HL-60 (cell line): Measurements from ENCODE around the gene SYT9.

Source experiments
- DNase-seq, 2 experiments: peaks; one replicate each; pipeline ENCODE4 v3.0.0-alpha.2; 2010 to 2020; ENCODE audit warnings: low read depth in 1 of 2, low spot score in 1 of 2
- H3K27ac ChIP-seq: fragments of 250-450 bp; sonication (Bioruptor Pico); replicated peaks from 2 replicates; pipeline ENCODE4 v1.5.1; 2020; ENCODE audit warnings: mild to moderate bottlenecking, moderate library complexity
- H3K27me3 ChIP-seq: fragments of 250-450 bp; sonication (Bioruptor Pico); 2 replicates; pipeline ENCODE4 v1.5.1; 2021; ENCODE audit warnings: mild to moderate bottlenecking, moderate library complexity; ENCODE audit not compliant: insufficient read depth, poor library complexity, severe bottlenecking
- H3K4me3 ChIP-seq: replicated peaks from 2 replicates; pipeline ENCODE4 v1.5.1; 2011; ENCODE audit warnings: mild to moderate bottlenecking, control low read depth, low read length; ENCODE audit not compliant: insufficient read depth
- CTCF ChIP-seq: IDR thresholded peaks from one replicate; pipeline ENCODE4 v1.5.1; 2011; ENCODE audit warnings: low read length, control low read depth, inconsistent platforms; ENCODE audit not compliant: insufficient read depth
- GABPA ChIP-seq: IDR thresholded peaks from 2 replicates; pipeline ENCODE4 v1.6.1; 2012; ENCODE audit warnings: low read depth
- POLR2AphosphoS5 ChIP-seq: IDR thresholded peaks from 2 replicates; pipeline ENCODE4 v1.6.1; 2012; ENCODE audit warnings: low read depth
- REST ChIP-seq: IDR thresholded peaks from 2 replicates; pipeline ENCODE4 v1.6.1; 2012; ENCODE audit warnings: low read depth; ENCODE audit not compliant: insufficient replicate concordance
- SPI1 ChIP-seq: IDR thresholded peaks from 2 replicates; pipeline ENCODE4 v1.6.1; 2012; ENCODE audit warnings: low read depth, mild to moderate bottlenecking, borderline replicate concordance

Gene SYT9

GRCh38 chr11:7417328-7417727 lies 165.6 kb downstream of the SYT9 start:
- Histone ChIP-seq H3K27me3 (peaks cover 4% of the 10 kb centered on the region), H3K4me3 (no peak overlapping the region), H3K27ac (no peak overlapping the region)
- no peak for DNase-seq
- no peak for TF ChIP-seq CTCF
- TF ChIP-seq GABPA, result no peak
- TF ChIP-seq SPI1, result no peak
- no peak for TF ChIP-seq REST
- TF ChIP-seq POLR2AphosphoS5, result no peak

- no peak for TF ChIP-seq SPI1
- TF ChIP-seq POLR2AphosphoS5, result no peak
- no peak for TF ChIP-seq CTCF
- H3K4me3 ChIP-seq, result no peak overlapping the region
- H3K27me3 ChIP-seq, result peaks cover 4% of the 10 kb centered on the region
- H3K27ac ChIP-seq, result no peak overlapping the region
- DNase-seq, result no peak
These were observed 166.4 kb downstream of the SYT9 start for GRCh38 chr11:7418061-7418460.

- TF ChIP-seq REST (no peak), POLR2AphosphoS5 (no peak), GABPA (no peak), SPI1 (no peak), CTCF (no peak)
- no peak for DNase-seq
- Histone ChIP-seq H3K27ac (no peak overlapping the region), H3K27me3 (peaks cover 4% of the 10 kb centered on the region), H3K4me3 (no peak overlapping the region)
These were observed 167.2 kb downstream of the SYT9 start for GRCh38 chr11:7418906-7419305.

GRCh38 chr11:7421136-7421535 lies 169.4 kb downstream of the SYT9 start:
- H3K27ac ChIP-seq, result no peak overlapping the region
- H3K4me3 ChIP-seq, result no peak overlapping the region
- no peak for TF ChIP-seq POLR2AphosphoS5
- no peak for TF ChIP-seq REST
- TF ChIP-seq CTCF, result no peak
- TF ChIP-seq GABPA, result no peak
- no peak for TF ChIP-seq SPI1
- no peak for DNase-seq
- no peaks in the 10 kb centered on the region for H3K27me3 ChIP-seq
